HG03095 (cell line): ENCODE results near the gene TMOD1.

Experiments
- ATAC-seq: cut with Tn5 transposase; IDR thresholded peaks from one replicate; pipeline ENCODE4 v1.9.1; 2021; ENCODE audit warnings: moderate library complexity; ENCODE audit not compliant: unreplicated experiment

Gene TMOD1

GRCh38 chr9:97515662-97516061, 14.2 kb downstream of the TMOD1 start:
- ATAC-seq, result no peak

GRCh38 chr9:97516111-97516510, 14.6 kb downstream of the TMOD1 start:
- no peak for ATAC-seq

GRCh38 chr9:97517331-97518089, 16.0 kb downstream of the TMOD1 start:
- no peak for ATAC-seq

- no peak for ATAC-seq
These were observed 16.9 kb downstream of the TMOD1 start for GRCh38 chr9:97518166-97518908.

GRCh38 chr9:97518909-97519307, 17.4 kb downstream of the TMOD1 start:
- ATAC-seq, result no peak

- ATAC-seq, result no peak
These were observed 18.0 kb downstream of the TMOD1 start for GRCh38 chr9:97519441-97519970.

GRCh38 chr9:97521576-97522333, 20.3 kb downstream of the TMOD1 start:
- ATAC-seq, result no peak

GRCh38 chr9:97524424-97524823, 23.0 kb downstream of the TMOD1 start:
- no peak for ATAC-seq

GRCh38 chr9:97525451-97525850, 24.0 kb downstream of the TMOD1 start:
- no peak for ATAC-seq

- ATAC-seq, result no peak
These were observed 25.6 kb downstream of the TMOD1 start for GRCh38 chr9:97526895-97527575.

GRCh38 chr9:97527626-97528528, 26.4 kb downstream of the TMOD1 start:
- no peak for ATAC-seq

GRCh38 chr9:97528529-97529230, 27.2 kb downstream of the TMOD1 start:
- no peak for ATAC-seq

- ATAC-seq, result peak; percentile 84
These were observed 28.1 kb downstream of the TMOD1 start for GRCh38 chr9:97529363-97530076.

GRCh38 chr9:97531888-97532376, 30.5 kb downstream of the TMOD1 start:
- no peak for ATAC-seq

GRCh38 chr9:97534185-97534584, 32.7 kb downstream of the TMOD1 start:
- ATAC-seq, result no peak

GRCh38 chr9:97534961-97535594, 33.6 kb downstream of the TMOD1 start:
- no peak for ATAC-seq

- ATAC-seq, result no peak
These were observed 34.3 kb downstream of the TMOD1 start for GRCh38 chr9:97535771-97536170.

- ATAC-seq, result no peak
These were observed 35.0 kb downstream of the TMOD1 start for GRCh38 chr9:97536480-97536879.
